ENCODE measurements around the gene KCNB1.

The KCNB1 gene

GRCh38 chr20:49419785-49420184 is 62.7 kb downstream of the KCNB1 start:
- Histone ChIP-seq H3K36me3 (ENCODE audit: insufficient read depth, low read length) (no peaks in the 10 kb centered on the region), H3K4me1 (ENCODE audit: insufficient read depth, low read length, poor library complexity, severe bottlenecking) (no peaks in the 10 kb centered on the region), H4K20me1 (ENCODE audit: insufficient read depth, low read length, poor library complexity, severe bottlenecking) (no peaks in the 10 kb centered on the region), H3K79me2 (ENCODE audit: insufficient read depth, low read length) (no peaks in the 10 kb centered on the region), H3K9me2 (replicated peaks; ENCODE audit: low read depth, low read length) (no peaks in the 10 kb centered on the region), H3F3A (ENCODE audit: low read depth) (no peaks in the 10 kb centered on the region), H3K9me3 (ENCODE audit: insufficient read depth, low read depth, low read length) (no peaks in the 10 kb centered on the region), H2AFZ (ENCODE audit: low read length) (no peak overlapping the region), H3K4me3 (ENCODE audit: low read length, poor library complexity, severe bottlenecking) (no peak overlapping the region), H3K9ac (ENCODE audit: low read depth, low read length, poor library complexity, severe bottlenecking) (no peak overlapping the region), H3K27me3 (ENCODE audit: insufficient read depth, low read length, poor library complexity, severe bottlenecking) (no peaks in the 10 kb centered on the region), H3K4me2 (ENCODE audit: low read depth, low read length, poor library complexity, severe bottlenecking) (no peak overlapping the region)
- TF ChIP-seq EZH2phosphoT487 (IDR thresholded peaks at IDR 0.05; ENCODE audit: borderline replicate concordance) (no peak), CTCF (conservative IDR thresholded peaks at IDR 0.05; ENCODE audit: low read length) (no peak)

- Histone ChIP-seq H3K27me3 (ENCODE audit: insufficient read depth, low read length, poor library complexity, severe bottlenecking) (no peaks in the 10 kb centered on the region), H4K20me1 (ENCODE audit: insufficient read depth, low read length, poor library complexity, severe bottlenecking) (no peaks in the 10 kb centered on the region), H2AFZ (ENCODE audit: low read length) (no peak overlapping the region), H3K36me3 (ENCODE audit: insufficient read depth, low read length) (no peaks in the 10 kb centered on the region), H3K79me2 (ENCODE audit: insufficient read depth, low read length) (no peaks in the 10 kb centered on the region), H3K4me3 (ENCODE audit: low read length, poor library complexity, severe bottlenecking) (no peak overlapping the region), H3K9ac (ENCODE audit: low read depth, low read length, poor library complexity, severe bottlenecking) (no peak overlapping the region), H3K9me2 (replicated peaks; ENCODE audit: low read depth, low read length) (no peaks in the 10 kb centered on the region), H3K4me1 (ENCODE audit: insufficient read depth, low read length, poor library complexity, severe bottlenecking) (no peaks in the 10 kb centered on the region), H3F3A (ENCODE audit: low read depth) (no peaks in the 10 kb centered on the region), H3K9me3 (ENCODE audit: insufficient read depth, low read depth, low read length) (no peaks in the 10 kb centered on the region), H3K4me2 (ENCODE audit: low read depth, low read length, poor library complexity, severe bottlenecking) (no peak overlapping the region)
- TF ChIP-seq CTCF (conservative IDR thresholded peaks at IDR 0.05; ENCODE audit: low read length) = no peak
Measured at GRCh38 chr20:49418809-49419208, 63.7 kb downstream of the KCNB1 start.

GRCh38 chr20:49417843-49418555 is 64.5 kb downstream of the KCNB1 start:
- H3K36me3 ChIP-seq (ENCODE audit: insufficient read depth, low read length) = no peaks in the 10 kb centered on the region
- no peaks in the 10 kb centered on the region for H3K79me2 ChIP-seq (ENCODE audit: insufficient read depth, low read length)

More at GRCh38 chr20:49417843-49418555, 64.5 kb downstream of the KCNB1 start:
- Histone ChIP-seq H3K9me2 (replicated peaks; ENCODE audit: low read depth, low read length) (no peaks in the 10 kb centered on the region), H3K4me1 (ENCODE audit: insufficient read depth, low read length, poor library complexity, severe bottlenecking) (no peaks in the 10 kb centered on the region), H3K9me3 (ENCODE audit: insufficient read depth, low read depth, low read length) (no peaks in the 10 kb centered on the region), H3K4me2 (ENCODE audit: low read depth, low read length, poor library complexity, severe bottlenecking) (no peak overlapping the region), H4K20me1 (ENCODE audit: insufficient read depth, low read length, poor library complexity, severe bottlenecking) (no peaks in the 10 kb centered on the region), H3F3A (ENCODE audit: low read depth) (no peaks in the 10 kb centered on the region), H2AFZ (ENCODE audit: low read length) (no peak overlapping the region), H3K27me3 (ENCODE audit: insufficient read depth, low read length, poor library complexity, severe bottlenecking) (peaks cover under 1% of the 10 kb centered on the region), H3K9ac (ENCODE audit: low read depth, low read length, poor library complexity, severe bottlenecking) (no peak overlapping the region), H3K4me3 (ENCODE audit: low read length, poor library complexity, severe bottlenecking) (no peak overlapping the region)
- TF ChIP-seq EZH2phosphoT487 (IDR thresholded peaks at IDR 0.05; ENCODE audit: borderline replicate concordance) (no peak), CTCF (conservative IDR thresholded peaks at IDR 0.05; ENCODE audit: low read length) (no peak)

All from Loucy (cell line).